PC-3 (cell line): Measurements from ENCODE around the gene FSTL3. TPM values are rescaled to one million over a fixed set of nuclear protein-coding genes. Genes with fewer than 3 reads are reported as not detected.

Experiments used
- ATAC-seq: fragments of 200-7000 bp; cut with Tn5 transposase; 2 replicates; pipeline ENCODE4 v1.9.1; 2020; ENCODE audit warnings: mild to moderate bottlenecking, moderate library complexity
- BruUV-seq: library from RNA; stranded (reverse); fragments of 400-500 nt; replicated peaks from 2 replicates; lab custom pipeline; 2021; lab: Mats Ljungman, UMichigan
- CTCF ChIA-PET: fragments of 300-600 bp; sonication (Branson Sonifier 250); formaldehyde crosslinking; loops from one replicate; lab custom pipeline; 2022; ENCODE audit warnings: antibody characterized with exemption; lab: Charles Lee
- POLR2A ChIA-PET: fragments of 300-600 bp; sonication (Branson Sonifier 250); formaldehyde crosslinking; loops from one replicate; lab custom pipeline; 2022; ENCODE audit warnings: antibody characterized with exemption; ENCODE audit not compliant: unreplicated experiment; lab: Charles Lee
- DNase-seq: peaks from one replicate; pipeline ENCODE4 v3.0.0-alpha.2; 2015
- H2AFZ ChIP-seq: fragments of 300-600 bp; sonication (generic); 2 replicates; pipeline ENCODE4 v1.6.0; 2016; ENCODE audit warnings: antibody characterized with exemption, low read length
- H3F3A ChIP-seq: fragments of 300-600 bp; sonication (generic); one replicate; pipeline ENCODE4 v1.6.0; 2017; ENCODE audit warnings: antibody characterized with exemption, low read length, control low read depth, mild to moderate bottlenecking; ENCODE audit not compliant: unreplicated experiment
- H3K27ac ChIP-seq: fragments of 300-600 bp; sonication (generic); 2 replicates; pipeline ENCODE4 v1.5.1; 2016; ENCODE audit warnings: mild to moderate bottlenecking, low read length
- H3K27me3 ChIP-seq: fragments of 300-600 bp; sonication (generic); 2 replicates; pipeline ENCODE4 v1.6.1; 2016; ENCODE audit warnings: low read length, mixed read lengths
- H3K36me3 ChIP-seq: fragments of 300-600 bp; sonication (generic); 2 replicates; pipeline ENCODE4 v1.6.1; 2016; ENCODE audit warnings: low read depth, mixed run types, low read length, mixed read lengths
- H3K4me1 ChIP-seq: fragments of 300-600 bp; sonication (generic); 2 replicates; pipeline ENCODE4 v1.5.1; 2016; ENCODE audit warnings: low read length; ENCODE audit not compliant: insufficient read depth
- H3K4me2 ChIP-seq: fragments of 300-600 bp; sonication (generic); 2 replicates; pipeline ENCODE4 v1.6.0; 2016; ENCODE audit warnings: low read length
- H3K4me3 ChIP-seq: fragments of 300-600 bp; sonication (generic); 2 replicates; pipeline ENCODE4 v1.5.1; 2016; ENCODE audit warnings: mild to moderate bottlenecking, low read length, mixed read lengths
- H3K79me2 ChIP-seq: fragments of 300-600 bp; sonication (generic); 2 replicates; pipeline ENCODE4 v1.6.1; 2017; ENCODE audit warnings: low read length, mixed read lengths
- H3K9ac ChIP-seq: fragments of 300-600 bp; sonication (generic); 2 replicates; pipeline ENCODE4 v1.6.0; 2016; ENCODE audit warnings: mild to moderate bottlenecking, low read length
- H3K9me2 ChIP-seq: fragments of 300-600 bp; sonication (generic); replicated peaks from 2 replicates; pipeline ENCODE4 v1.6.1; 2016; ENCODE audit warnings: mixed run types, low read length, mixed read lengths
- H3K9me3 ChIP-seq: fragments of 300-600 bp; sonication (generic); 2 replicates; pipeline ENCODE4 v1.6.1; 2016; ENCODE audit warnings: low read length, mixed read lengths
- H4K20me1 ChIP-seq: fragments of 300-600 bp; sonication (generic); 2 replicates; pipeline ENCODE4 v1.6.1; 2016; ENCODE audit warnings: low read length, mixed read lengths
- EZH2 ChIP-seq: fragments of 300-600 bp; sonication (generic); IDR thresholded peaks from one replicate; pipeline ENCODE4 v1.6.1; 2017; ENCODE audit warnings: antibody characterized with exemption, mild to moderate bottlenecking, low read length; ENCODE audit not compliant: unreplicated experiment
- EZH2phosphoT487 ChIP-seq: fragments of 300-600 bp; sonication (generic); IDR thresholded peaks from 2 replicates; pipeline ENCODE4 v1.6.1; 2018; ENCODE audit warnings: mild to moderate bottlenecking, antibody characterized with exemption, low read length, borderline replicate concordance
- intact Hi-C: fragments of 100-400 bp; cut with micrococcal nuclease; formaldehyde crosslinking; loops from 2 replicates; pipeline ENCODE4 v1.9.0; 2023
- total RNA-seq: library from RNA; depleted of rRNA; stranded (reverse); fragments of >200 nt; gene quantifications from 2 replicates; pipeline ENCODE4 v1.2.3, GENCODE V29; 2014
- TF ChIP-seq, protein P1 (sequence below): fragments of 300-600 bp; sonication (generic); conservative IDR thresholded peaks from 2 replicates; pipeline ENCODE4 v1.5.1; 2017; ENCODE audit warnings: antibody characterized with exemption, low read depth, mild to moderate bottlenecking, low read length

The FSTL3 gene
- total RNA-seq, 1 experiment from 2014 or later = 53.3 TPM

- ATAC-seq = peak; percentile 64
- intact Hi-C loops = no loop called here
- Histone ChIP-seq H3K9me3 (no peaks in the 10 kb centered on the region), H3K4me2 (peak overlapping the region; percentile 80), H3K36me3 (no peaks in the 10 kb centered on the region), H3K27ac (peak overlapping the region; percentile 67), H3K27me3 (no peaks in the 10 kb centered on the region), H3K4me3 (peak overlapping the region; percentile 70), H3K4me1 (peaks cover 21% of the 10 kb centered on the region), H2AFZ (peak overlapping the region; percentile 74), H3K9me2 (no peaks in the 10 kb centered on the region), H3K79me2 (peaks cover 26% of the 10 kb centered on the region), H4K20me1 (no peaks in the 10 kb centered on the region), H3K9ac (peak overlapping the region; percentile 84), H3F3A (no peaks in the 10 kb centered on the region)
- peak; percentile 94 for DNase-seq
- ChIA-PET POLR2A (interaction anchor here (0.5 to 1.0 kb wide), 4 partner anchors 20 to 109 kb away, joined by 3 to 8 read pairs (median 4); partner anchors contain the start of gene MISP), CTCF (no interaction called here)
- TF ChIP-seq, protein P1, sequence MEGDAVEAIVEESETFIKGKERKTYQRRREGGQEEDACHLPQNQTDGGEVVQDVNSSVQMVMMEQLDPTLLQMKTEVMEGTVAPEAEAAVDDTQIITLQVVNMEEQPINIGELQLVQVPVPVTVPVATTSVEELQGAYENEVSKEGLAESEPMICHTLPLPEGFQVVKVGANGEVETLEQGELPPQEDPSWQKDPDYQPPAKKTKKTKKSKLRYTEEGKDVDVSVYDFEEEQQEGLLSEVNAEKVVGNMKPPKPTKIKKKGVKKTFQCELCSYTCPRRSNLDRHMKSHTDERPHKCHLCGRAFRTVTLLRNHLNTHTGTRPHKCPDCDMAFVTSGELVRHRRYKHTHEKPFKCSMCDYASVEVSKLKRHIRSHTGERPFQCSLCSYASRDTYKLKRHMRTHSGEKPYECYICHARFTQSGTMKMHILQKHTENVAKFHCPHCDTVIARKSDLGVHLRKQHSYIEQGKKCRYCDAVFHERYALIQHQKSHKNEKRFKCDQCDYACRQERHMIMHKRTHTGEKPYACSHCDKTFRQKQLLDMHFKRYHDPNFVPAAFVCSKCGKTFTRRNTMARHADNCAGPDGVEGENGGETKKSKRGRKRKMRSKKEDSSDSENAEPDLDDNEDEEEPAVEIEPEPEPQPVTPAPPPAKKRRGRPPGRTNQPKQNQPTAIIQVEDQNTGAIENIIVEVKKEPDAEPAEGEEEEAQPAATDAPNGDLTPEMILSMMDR = peak; percentile 30; the same call in 1 of the 2 replicates
- peak; percentile 56; the same call in 1 of the 2 replicates for TF ChIP-seq EZH2phosphoT487
- no peak for TF ChIP-seq EZH2
- BruUV-seq = no TSS peak
Observed at GRCh38 chr19:680287-681028, 4.3 kb downstream of the FSTL3 start.

- H3K79me2 ChIP-seq = peaks cover 26% of the 10 kb centered on the region
- ChIA-PET CTCF (no interaction called here), POLR2A (interaction anchor here (0.6 kb wide), 2 partner anchors 19 to 110 kb away, joined by 4 to 8 read pairs; no protein-coding TSS in a partner anchor)
- 0 out of 2 replicates have a peak overlapping the region, but pooled peaks have one; percentile 80 for H3K4me2 ChIP-seq
- no peaks in the 10 kb centered on the region for H3K9me3 ChIP-seq
- peaks cover 18% of the 10 kb centered on the region for H3K4me1 ChIP-seq
- H3K9me2 ChIP-seq = no peaks in the 10 kb centered on the region
- peak overlapping the region; percentile 54; the same call in 1 of the 2 replicates for H3K4me3 ChIP-seq
- no peaks in the 10 kb centered on the region for H4K20me1 ChIP-seq
- TF ChIP-seq, protein P1 = no peak
- TF ChIP-seq EZH2 = no peak
- TF ChIP-seq EZH2phosphoT487 = no peak
- H3K9ac ChIP-seq = no peak overlapping the region; the same call in 1 of the 2 replicates
- H3F3A ChIP-seq = no peaks in the 10 kb centered on the region
- intact Hi-C loops = no loop called here
- BruUV-seq = no TSS peak
- DNase-seq (peak; percentile 86), ATAC-seq (peak; percentile 33)
- no peaks in the 10 kb centered on the region for H3K27me3 ChIP-seq
- H3K36me3 ChIP-seq = no peaks in the 10 kb centered on the region
- peak overlapping the region; percentile 67; the same call in 1 of the 2 replicates for H3K27ac ChIP-seq
- no peak overlapping the region for H2AFZ ChIP-seq
Observed at GRCh38 chr19:681029-682019, 5.1 kb downstream of the FSTL3 start.
